CD14-positive monocyte (primary cell): ENCODE measurements around the gene CPE. TPM values are rescaled to one million over a fixed set of nuclear protein-coding genes. Genes with fewer than 3 reads are reported as not detected.

Experiments
- DNase-seq, 3 donors: peaks; one replicate each; pipeline ENCODE4 v3.0.0-alpha.2; 2011 to 2022
- H2AFZ ChIP-seq: 2 replicates; pipeline ENCODE4 v1.6.0; 2012; ENCODE audit warnings: mild to moderate bottlenecking, low read depth, low read length, inconsistent platforms; ENCODE audit not compliant: insufficient read depth, poor library complexity, severe bottlenecking
- H3K27ac ChIP-seq, 2 donors: 1 replicate in 1 of 2; 2 replicates in 1 of 2; pipeline ENCODE4 v1.5.1; 2012 to 2013; ENCODE audit warnings: low read length in 2 of 2, control low read depth in 1 of 2, inconsistent platforms in 1 of 2, low read depth in 1 of 2, mild to moderate bottlenecking in 1 of 2
- H3K27me3 ChIP-seq, 2 donors: one replicate each; pipeline versions ENCODE4 v1.6.0 to v1.6.1; 2011 to 2013; ENCODE audit warnings: low read length in 2 of 2; ENCODE audit not compliant: control insufficient read depth in 2 of 2, insufficient read depth in 2 of 2
- H3K36me3 ChIP-seq, 2 donors: replicated peaks in 1 of 2; 1 replicate in 1 of 2; 2 replicates in 1 of 2; pipeline versions ENCODE4 v1.5.1 to v1.6.1; 2012 to 2013; ENCODE audit warnings: low read length in 2 of 2, control low read depth in 1 of 2, inconsistent platforms in 1 of 2, mild to moderate bottlenecking in 1 of 2; ENCODE audit not compliant: insufficient read depth in 2 of 2, control insufficient read depth in 1 of 2
- H3K4me1 ChIP-seq, 2 donors: 1 replicate in 1 of 2; 2 replicates in 1 of 2; pipeline versions ENCODE4 v1.5.1 to v1.6.1; 2012 to 2013; ENCODE audit warnings: low read length in 2 of 2, control low read depth in 1 of 2, inconsistent platforms in 1 of 2, mild to moderate bottlenecking in 1 of 2, moderate library complexity in 1 of 2; ENCODE audit not compliant: insufficient read depth in 2 of 2, control insufficient read depth in 1 of 2
- H3K4me2 ChIP-seq: replicated peaks from 2 replicates; pipeline ENCODE3; 2012; ENCODE audit warnings: low read length, moderate library complexity, mild to moderate bottlenecking; ENCODE audit not compliant: poor library complexity, severe bottlenecking; ENCODE audit errors: extremely low read depth
- H3K4me3 ChIP-seq, 3 experiments: fragments of 200-600 bp in 1 of 3; sonication (generic) in 1 of 3; replicated peaks in 1 of 3; 1 replicate in 2 of 3; 2 replicates in 1 of 3; pipeline ENCODE4 v1.5.1; 2011 to 2013; ENCODE audit warnings: low read length in 3 of 3, mild to moderate bottlenecking in 3 of 3, control low read depth in 2 of 3, low read depth in 2 of 3, inconsistent platforms in 1 of 3, moderate library complexity in 1 of 3
- H3K79me2 ChIP-seq: 2 replicates; pipeline ENCODE4 v1.6.0; 2012; ENCODE audit warnings: mild to moderate bottlenecking, control low read depth, inconsistent platforms, low read length, moderate library complexity; ENCODE audit not compliant: insufficient read depth
- H3K9ac ChIP-seq: 2 replicates; pipeline ENCODE4 v1.6.0; 2017; ENCODE audit warnings: low read length, mild to moderate bottlenecking; ENCODE audit not compliant: insufficient read depth, poor library complexity, severe bottlenecking
- H3K9me3 ChIP-seq, 2 donors: replicated peaks in 1 of 2; 1 replicate in 1 of 2; 2 replicates in 1 of 2; pipeline versions ENCODE4 v1.5.1 to v1.6.1; 2012 to 2013; ENCODE audit warnings: low read length in 2 of 2, control low read depth in 1 of 2; ENCODE audit not compliant: control insufficient read depth in 1 of 2, insufficient read depth in 1 of 2
- H4K20me1 ChIP-seq: 2 replicates; pipeline ENCODE4 v1.6.0; 2012; ENCODE audit warnings: mild to moderate bottlenecking, low read length, control low read depth, moderate library complexity; ENCODE audit not compliant: insufficient read depth
- H3K27ac Mint-ChIP-seq, 7 donors: one replicate each; pipeline ENCODE4 v1.8.0; 2020; ENCODE audit warnings: mild to moderate bottlenecking in 7 of 7, mixed read lengths in 7 of 7, moderate library complexity in 6 of 7, inconsistent platforms in 2 of 7
- H3K27me3 Mint-ChIP-seq, 3 donors: one replicate each; pipeline ENCODE4 v1.8.0; 2021 to 2022; ENCODE audit warnings: low read depth in 3 of 3, mild to moderate bottlenecking in 3 of 3, mixed read lengths in 3 of 3, moderate library complexity in 3 of 3, inconsistent platforms in 1 of 3
- H3K36me3 Mint-ChIP-seq, 2 donors: one replicate each; pipeline ENCODE4 v1.8.0; 2020; ENCODE audit warnings: mixed read lengths in 2 of 2, inconsistent platforms in 1 of 2, mild to moderate bottlenecking in 1 of 2
- H3K4me1 Mint-ChIP-seq: one replicate; pipeline ENCODE4 v1.8.0; 2020; ENCODE audit warnings: mild to moderate bottlenecking, mixed read lengths
- H3K4me3 Mint-ChIP-seq, 2 donors: one replicate each; pipeline ENCODE4 v1.8.0; 2020; ENCODE audit warnings: mild to moderate bottlenecking in 2 of 2, mixed read lengths in 2 of 2, moderate library complexity in 1 of 2
- H3K9me3 Mint-ChIP-seq, 7 donors: one replicate each; pipeline ENCODE4 v1.8.0; 2020 to 2022; ENCODE audit warnings: mixed read lengths in 7 of 7, mild to moderate bottlenecking in 6 of 7, moderate library complexity in 6 of 7, inconsistent platforms in 2 of 7
- CTCF ChIP-seq: fragments of 200-600 bp; IDR thresholded peaks from one replicate; pipeline ENCODE4 v1.8.0; 2022; ENCODE audit warnings: antibody characterized with exemption, mild to moderate bottlenecking
- WGBS: methylation state at CpG from one replicate; pipeline ENCODE4 v1.1.5; 2013; ENCODE audit warnings: missing lambda C conversion rate; ENCODE audit not compliant: insufficient coverage; 5-methylcytosine and 5-hydroxymethylcytosine counted together
- intact Hi-C, 2 donors: fragments of 100-400 bp; cut with micrococcal nuclease; formaldehyde crosslinking; loops; one replicate each; pipeline versions ENCODE4 v1.15.0 to v1.15.1; 2023
- polyA plus RNA-seq, 3 donors: library from polyadenylated mRNA; depleted of rRNA in 1 of 3; unstranded in 2 of 3; stranded (reverse) in 1 of 3; fragments of 300-500 nt in 2 of 3; fragments of >200 nt in 1 of 3; fragmentation: Illumina TruSeq in 2 of 3; gene quantifications; 1 replicate in 2 of 3; 2 replicates in 1 of 3; pipeline ENCODE4 v1.2.3, GENCODE V29; 2012 to 2021

Gene CPE
- polyA plus RNA-seq, 3 donors = 0.09 to 0.13 TPM; not detected in 1

GRCh38 chr4:165385126-165385525 lies 6.3 kb downstream of the CPE start:
- H3K4me1 Mint-ChIP-seq = no peaks in the 10 kb centered on the region
- H3K4me3 Mint-ChIP-seq = peak overlapping the region in 1 of 2 donors; percentile 21
- no peak overlapping the region for H3K27ac Mint-ChIP-seq
- no peak overlapping the region for H3K9ac ChIP-seq
- WGBS = 100% methylated on average over 1 of the region's 4 CpGs
- no peak overlapping the region for H3K4me3 ChIP-seq
- no peaks in the 10 kb centered on the region for H3K4me1 ChIP-seq
- no peak for TF ChIP-seq CTCF
- H3K27ac ChIP-seq = no peak overlapping the region
- H3K27me3 Mint-ChIP-seq = peaks cover 5 to 20% (median 19%) of the 10 kb centered on the region in 3 donors
- H3K4me2 ChIP-seq = no peak overlapping the region
- H2AFZ ChIP-seq = no peak overlapping the region
- H3K9me3 Mint-ChIP-seq = peaks cover 0 to 2% (median 0%) of the 10 kb centered on the region in 7 donors
- intact Hi-C loops = no loop called here
- DNase-seq = no peak
- peaks cover 10 to 42% of the 10 kb centered on the region in 2 donors for H3K27me3 ChIP-seq
- H4K20me1 ChIP-seq = no peaks in the 10 kb centered on the region
- H3K36me3 Mint-ChIP-seq = peaks cover 0 to under 1% of the 10 kb centered on the region in 2 donors
- no peaks in the 10 kb centered on the region for H3K79me2 ChIP-seq
- H3K9me3 ChIP-seq = no peaks in the 10 kb centered on the region
- H3K36me3 ChIP-seq = no peaks in the 10 kb centered on the region

GRCh38 chr4:165386328-165386727 lies 7.5 kb downstream of the CPE start:
- Histone ChIP-seq H2AFZ (no peak overlapping the region), H3K4me1 (no peaks in the 10 kb centered on the region), H3K27me3 (peaks cover 4 to 30% of the 10 kb centered on the region in 2 donors), H3K27ac (no peak overlapping the region), H3K4me2 (no peak overlapping the region), H3K9ac (no peak overlapping the region), H3K4me3 (no peak overlapping the region), H3K36me3 (no peaks in the 10 kb centered on the region), H3K79me2 (no peaks in the 10 kb centered on the region), H4K20me1 (no peaks in the 10 kb centered on the region), H3K9me3 (no peaks in the 10 kb centered on the region)
- no peak for DNase-seq
- WGBS = 100% methylated on average over 1 of the region's 1 CpG
- intact Hi-C loops = no loop called here
- TF ChIP-seq CTCF = no peak
- H3K4me3 Mint-ChIP-seq = no peak overlapping the region
- peaks cover 1 to 15% (median 15%) of the 10 kb centered on the region in 3 donors for H3K27me3 Mint-ChIP-seq
- H3K9me3 Mint-ChIP-seq = peaks cover 0 to 2% (median 0%) of the 10 kb centered on the region in 7 donors
- H3K36me3 Mint-ChIP-seq = no peaks in the 10 kb centered on the region
- no peak overlapping the region for H3K27ac Mint-ChIP-seq
- no peaks in the 10 kb centered on the region for H3K4me1 Mint-ChIP-seq
